MM.1S (cell line): Measurements from ENCODE around the gene PMEPA1.
A peak's percentile ranks its signal among the peaks of the same experiment; 100 is the strongest.

Experiments
- DNase-seq: peaks from one replicate; pipeline ENCODE4 v3.0.0-alpha.2; 2015
- H2AFZ ChIP-seq: fragments of 300-600 bp; sonication (generic); 2 replicates; pipeline ENCODE4 v1.6.0; 2016; ENCODE audit warnings: antibody characterized with exemption, low read length
- H3F3A ChIP-seq: fragments of 300-600 bp; sonication (generic); 2 replicates; pipeline ENCODE4 v1.6.1; 2016; ENCODE audit warnings: mild to moderate bottlenecking, antibody characterized with exemption, low read length, moderate library complexity, mixed read lengths; ENCODE audit not compliant: insufficient read depth
- H3K27ac ChIP-seq: fragments of 300-600 bp; sonication (generic); 2 replicates; pipeline ENCODE4 v1.5.1; 2016; ENCODE audit warnings: mild to moderate bottlenecking, low read length
- H3K27me3 ChIP-seq: fragments of 300-600 bp; sonication (generic); replicated peaks from 2 replicates; pipeline ENCODE4 v1.6.0; 2016; ENCODE audit warnings: low read length; ENCODE audit not compliant: insufficient read depth
- H3K36me3 ChIP-seq: fragments of 300-600 bp; sonication (generic); replicated peaks from 2 replicates; pipeline ENCODE4 v1.6.1; 2016; ENCODE audit warnings: mild to moderate bottlenecking, low read length, mixed read lengths; ENCODE audit not compliant: insufficient read depth
- H3K4me1 ChIP-seq: fragments of 300-600 bp; sonication (generic); 2 replicates; pipeline ENCODE4 v1.6.1; 2016; ENCODE audit warnings: low read length, mixed read lengths
- H3K4me2 ChIP-seq: fragments of 300-600 bp; sonication (generic); 2 replicates; pipeline ENCODE4 v1.6.0; 2016; ENCODE audit warnings: low read depth, low read length
- H3K4me3 ChIP-seq: fragments of 300-600 bp; sonication (generic); 2 replicates; pipeline ENCODE4 v1.5.1; 2016; ENCODE audit warnings: low read length, mixed read lengths
- H3K79me2 ChIP-seq: fragments of 300-600 bp; sonication (generic); 2 replicates; pipeline ENCODE4 v1.6.1; 2016; ENCODE audit warnings: mixed run types, low read length, mixed read lengths
- H3K9ac ChIP-seq: fragments of 300-600 bp; sonication (generic); 2 replicates; pipeline ENCODE4 v1.6.1; 2016; ENCODE audit warnings: low read length, mixed read lengths
- H3K9me2 ChIP-seq: fragments of 300-600 bp; sonication (generic); replicated peaks from 2 replicates; pipeline ENCODE4 v1.6.1; 2016; ENCODE audit warnings: mild to moderate bottlenecking, low read length, mixed read lengths; ENCODE audit not compliant: insufficient read depth
- H3K9me3 ChIP-seq: fragments of 300-600 bp; sonication (generic); replicated peaks from 2 replicates; pipeline ENCODE4 v1.6.1; 2016; ENCODE audit warnings: mild to moderate bottlenecking, low read length, mixed read lengths; ENCODE audit not compliant: insufficient read depth
- H4K20me1 ChIP-seq: fragments of 300-600 bp; sonication (generic); 2 replicates; pipeline ENCODE4 v1.6.1; 2016; ENCODE audit warnings: mild to moderate bottlenecking, low read length, moderate library complexity, mixed read lengths; ENCODE audit not compliant: insufficient read depth
- EZH2 ChIP-seq: fragments of 300-600 bp; sonication (generic); optimal IDR thresholded peaks from 2 replicates; pipeline ENCODE3; 2017; ENCODE audit warnings: low read depth, mild to moderate bottlenecking, antibody characterized with exemption, low read length, mixed read lengths
- EZH2phosphoT487 ChIP-seq: fragments of 300-600 bp; sonication (generic); IDR thresholded peaks from 2 replicates; pipeline ENCODE4 v1.6.1; 2018; ENCODE audit warnings: antibody characterized with exemption, low read length
- TF ChIP-seq, protein P1 (sequence below): fragments of 300-600 bp; sonication (generic); IDR thresholded peaks from 2 replicates; pipeline ENCODE4 v1.5.1; 2016; ENCODE audit warnings: antibody characterized with exemption, low read length, mixed read lengths

Gene PMEPA1

DNA sequence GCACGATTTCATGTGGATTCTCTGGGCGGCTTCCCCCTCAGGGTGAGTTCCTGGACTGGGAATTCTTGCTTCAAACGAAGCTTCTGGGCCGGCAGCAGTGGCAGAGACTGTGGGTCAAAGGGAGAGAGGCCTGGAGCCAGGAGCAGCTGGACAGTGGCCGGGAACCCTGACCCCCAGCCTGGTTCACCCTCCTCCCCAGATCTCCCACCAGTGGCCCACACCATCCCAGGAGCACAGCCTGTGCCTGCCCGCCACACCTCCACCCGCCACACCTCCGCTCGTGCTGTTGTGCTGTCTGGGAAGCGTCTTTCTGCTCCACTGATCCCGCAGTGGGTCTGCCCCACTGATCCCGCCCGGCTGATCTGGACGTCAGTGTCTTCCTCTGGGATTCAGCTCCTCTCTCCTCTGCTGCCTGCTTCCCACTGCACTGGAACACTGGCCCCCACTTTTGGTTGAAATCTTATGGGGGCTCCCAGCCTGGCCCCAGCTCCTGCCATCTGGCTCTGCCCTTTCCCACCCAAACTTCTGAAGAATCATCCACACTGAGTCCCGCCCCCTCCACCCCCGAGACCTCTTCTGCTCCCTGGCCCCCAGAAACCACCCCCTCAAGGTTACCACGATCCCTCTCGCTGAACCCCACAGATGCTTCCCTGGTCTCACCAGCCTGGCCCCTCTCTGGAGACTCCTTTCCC is 99.4 kb downstream of the PMEPA1 start:
- no peak overlapping the region for H3K4me3 ChIP-seq
- H3K9me2 ChIP-seq, result no peaks in the 10 kb centered on the region
- H2AFZ ChIP-seq, result no peak overlapping the region
- no peaks in the 10 kb centered on the region for H3K9me3 ChIP-seq
- H3K9ac ChIP-seq, result no peak overlapping the region
- H3F3A ChIP-seq, result no peaks in the 10 kb centered on the region
- no peaks in the 10 kb centered on the region for H3K27me3 ChIP-seq
- no peaks in the 10 kb centered on the region for H4K20me1 ChIP-seq
- H3K27ac ChIP-seq, result no peak overlapping the region
- peaks cover 25% of the 10 kb centered on the region for H3K79me2 ChIP-seq
- TF ChIP-seq, protein P1, sequence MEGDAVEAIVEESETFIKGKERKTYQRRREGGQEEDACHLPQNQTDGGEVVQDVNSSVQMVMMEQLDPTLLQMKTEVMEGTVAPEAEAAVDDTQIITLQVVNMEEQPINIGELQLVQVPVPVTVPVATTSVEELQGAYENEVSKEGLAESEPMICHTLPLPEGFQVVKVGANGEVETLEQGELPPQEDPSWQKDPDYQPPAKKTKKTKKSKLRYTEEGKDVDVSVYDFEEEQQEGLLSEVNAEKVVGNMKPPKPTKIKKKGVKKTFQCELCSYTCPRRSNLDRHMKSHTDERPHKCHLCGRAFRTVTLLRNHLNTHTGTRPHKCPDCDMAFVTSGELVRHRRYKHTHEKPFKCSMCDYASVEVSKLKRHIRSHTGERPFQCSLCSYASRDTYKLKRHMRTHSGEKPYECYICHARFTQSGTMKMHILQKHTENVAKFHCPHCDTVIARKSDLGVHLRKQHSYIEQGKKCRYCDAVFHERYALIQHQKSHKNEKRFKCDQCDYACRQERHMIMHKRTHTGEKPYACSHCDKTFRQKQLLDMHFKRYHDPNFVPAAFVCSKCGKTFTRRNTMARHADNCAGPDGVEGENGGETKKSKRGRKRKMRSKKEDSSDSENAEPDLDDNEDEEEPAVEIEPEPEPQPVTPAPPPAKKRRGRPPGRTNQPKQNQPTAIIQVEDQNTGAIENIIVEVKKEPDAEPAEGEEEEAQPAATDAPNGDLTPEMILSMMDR, result no peak
- TF ChIP-seq EZH2 (no peak), EZH2phosphoT487 (no peak)
- peaks cover 27% of the 10 kb centered on the region for H3K36me3 ChIP-seq
- no peak overlapping the region for H3K4me2 ChIP-seq
- H3K4me1 ChIP-seq, result no peaks in the 10 kb centered on the region
- no peak for DNase-seq

- peaks cover 21% of the 10 kb centered on the region for H3K36me3 ChIP-seq
- no peak overlapping the region for H3K4me3 ChIP-seq
- no peaks in the 10 kb centered on the region for H3F3A ChIP-seq
- peaks cover 19% of the 10 kb centered on the region for H3K79me2 ChIP-seq
- H3K9me2 ChIP-seq, result no peaks in the 10 kb centered on the region
- TF ChIP-seq, protein P1, result peak; percentile 11; the same call in 1 of the 2 replicates
- TF ChIP-seq EZH2phosphoT487 (no peak), EZH2 (no peak)
- no peaks in the 10 kb centered on the region for H4K20me1 ChIP-seq
- no peak overlapping the region for H3K27ac ChIP-seq
- H3K4me1 ChIP-seq, result no peaks in the 10 kb centered on the region
- no peaks in the 10 kb centered on the region for H3K27me3 ChIP-seq
- no peak overlapping the region for H2AFZ ChIP-seq
- no peaks in the 10 kb centered on the region for H3K9me3 ChIP-seq
- no peak overlapping the region for H3K9ac ChIP-seq
- no peak for DNase-seq
- no peak overlapping the region for H3K4me2 ChIP-seq
These were observed 100.0 kb downstream of the PMEPA1 start for GRCh38 chr20:57609842-57610167.

- Histone ChIP-seq H2AFZ (no peak overlapping the region), H3K4me1 (no peaks in the 10 kb centered on the region), H3K9me3 (no peaks in the 10 kb centered on the region), H3K27me3 (no peaks in the 10 kb centered on the region), H3K4me2 (no peak overlapping the region), H4K20me1 (no peaks in the 10 kb centered on the region), H3K4me3 (no peak overlapping the region), H3F3A (no peaks in the 10 kb centered on the region), H3K27ac (no peak overlapping the region), H3K36me3 (peaks cover 17% of the 10 kb centered on the region), H3K79me2 (peaks cover 14% of the 10 kb centered on the region), H3K9me2 (no peaks in the 10 kb centered on the region), H3K9ac (no peak overlapping the region)
- no peak for TF ChIP-seq EZH2
- TF ChIP-seq, protein P1, result no peak
- no peak for TF ChIP-seq EZH2phosphoT487
- no peak for DNase-seq
These were observed 100.6 kb downstream of the PMEPA1 start for GRCh38 chr20:57609086-57609841.
